GM18858 (cell line): ENCODE measurements around the gene SLC30A7.
"Not testable (repeated sequence)": the region's sequence is repeated elsewhere in the genome, so short reads cannot be mapped to it uniquely, and the experiment has no call there.

ENCODE experiments used
- ATAC-seq: cut with Tn5 transposase; IDR thresholded peaks from one replicate; pipeline ENCODE4 v1.9.1; 2021; ENCODE audit not compliant: unreplicated experiment

SLC30A7 gene

DNA sequence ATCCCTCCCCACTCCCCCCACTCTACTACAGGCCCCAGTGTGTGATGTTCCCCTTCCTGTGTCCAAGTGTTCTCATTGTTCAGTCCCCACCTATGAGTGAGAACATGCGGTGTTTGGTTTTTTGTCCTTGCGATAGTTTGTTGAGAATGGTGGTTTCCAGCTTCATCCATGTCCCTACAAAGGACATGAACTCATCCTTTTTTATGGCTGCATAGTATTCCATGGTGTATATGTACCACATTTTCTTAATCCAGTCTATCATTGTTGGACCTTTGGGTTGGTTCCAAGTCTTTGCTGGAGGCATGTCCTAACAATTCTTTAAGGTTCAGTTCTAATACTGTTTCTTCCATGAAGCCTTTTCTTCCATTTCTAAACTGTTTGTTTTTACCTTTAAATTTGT is 37.7 kb downstream of the SLC30A7 start:
- ATAC-seq = not testable (repeated sequence)

DNA sequence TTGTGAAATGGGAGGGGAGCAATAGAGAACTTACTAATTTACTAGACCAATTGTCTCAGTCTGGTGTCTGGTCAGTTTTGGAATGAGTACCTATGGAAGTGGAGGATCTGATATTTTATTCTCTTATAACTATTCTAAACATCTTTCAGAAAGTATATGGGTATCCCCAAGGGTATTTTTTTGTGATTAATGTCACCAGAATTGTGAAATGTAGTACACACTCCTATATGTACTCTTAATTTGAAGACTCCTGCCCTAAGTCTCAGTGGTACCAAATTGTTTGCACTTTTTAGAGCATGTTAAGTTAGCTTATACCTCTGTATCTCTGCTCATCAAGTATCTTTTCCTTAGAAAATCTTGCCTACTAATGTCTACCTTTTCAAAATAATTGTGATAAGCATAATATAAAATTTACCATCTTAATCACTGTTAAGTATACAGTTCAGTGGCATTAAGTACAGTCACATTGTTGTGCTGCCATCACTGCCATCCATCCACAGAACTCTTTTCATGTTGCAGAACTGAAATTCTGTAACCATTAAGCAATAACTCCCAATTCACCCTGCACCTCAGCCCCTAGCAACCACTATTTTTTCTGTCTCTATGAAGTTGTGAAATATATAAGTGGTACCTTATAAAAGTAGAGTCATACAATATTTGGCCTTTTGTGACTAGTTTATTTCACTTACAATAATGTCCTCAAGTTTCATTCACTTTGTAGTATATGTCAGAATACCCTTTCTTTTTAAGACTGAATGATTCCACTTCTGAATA is 40.5 kb downstream of the SLC30A7 start:
- no peak for ATAC-seq

DNA sequence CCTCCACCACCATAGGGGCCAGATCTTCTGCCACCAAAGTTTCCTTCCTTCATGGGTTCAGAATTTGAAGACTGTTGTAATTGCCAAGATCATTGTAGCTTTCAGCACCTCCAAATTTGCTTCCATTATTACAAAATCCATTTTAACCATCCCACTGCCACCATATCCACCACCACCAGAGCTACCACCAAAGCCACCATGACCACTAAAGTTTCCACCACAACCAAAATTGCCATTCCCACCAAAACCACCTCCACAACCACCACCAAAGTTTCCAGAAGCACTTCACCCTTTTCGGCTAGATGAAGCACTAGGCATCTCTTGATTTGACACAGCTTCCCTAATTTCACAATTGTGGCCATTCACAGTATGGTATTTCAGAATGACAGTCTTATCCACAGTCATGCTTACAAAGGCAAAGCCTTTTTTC is 45.2 kb downstream of the SLC30A7 start:
- no peak for ATAC-seq

DNA sequence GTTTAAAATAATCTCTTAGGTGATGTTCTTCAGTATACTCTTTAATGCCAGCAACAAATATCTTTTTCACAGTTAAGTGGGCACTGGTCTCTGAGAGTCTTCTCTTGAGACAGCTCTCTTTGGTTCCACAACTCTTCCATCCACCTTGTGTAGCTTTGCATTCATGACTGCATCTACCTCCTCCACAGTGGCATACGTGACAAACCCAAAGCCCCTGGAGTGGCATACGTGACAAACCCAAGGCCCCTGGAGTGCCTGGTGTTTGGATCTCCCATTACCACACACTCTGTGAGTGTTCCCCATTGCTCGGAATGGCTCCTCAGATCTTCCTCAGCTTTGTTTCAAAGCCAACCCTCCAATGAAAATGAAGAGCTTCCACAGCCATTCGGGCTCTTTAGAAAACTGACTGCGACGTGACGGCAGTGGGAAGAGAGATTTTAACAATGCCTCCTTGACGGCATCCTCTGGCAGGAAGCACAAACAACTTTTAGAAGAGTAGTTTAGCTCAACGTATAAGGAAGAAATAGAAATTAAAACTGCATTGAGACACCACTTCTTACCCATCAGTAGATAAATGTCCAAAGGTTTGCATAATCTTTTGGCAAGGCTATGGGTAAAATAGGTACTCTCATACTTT is 45.8 kb downstream of the SLC30A7 start:
- ATAC-seq = no peak

DNA sequence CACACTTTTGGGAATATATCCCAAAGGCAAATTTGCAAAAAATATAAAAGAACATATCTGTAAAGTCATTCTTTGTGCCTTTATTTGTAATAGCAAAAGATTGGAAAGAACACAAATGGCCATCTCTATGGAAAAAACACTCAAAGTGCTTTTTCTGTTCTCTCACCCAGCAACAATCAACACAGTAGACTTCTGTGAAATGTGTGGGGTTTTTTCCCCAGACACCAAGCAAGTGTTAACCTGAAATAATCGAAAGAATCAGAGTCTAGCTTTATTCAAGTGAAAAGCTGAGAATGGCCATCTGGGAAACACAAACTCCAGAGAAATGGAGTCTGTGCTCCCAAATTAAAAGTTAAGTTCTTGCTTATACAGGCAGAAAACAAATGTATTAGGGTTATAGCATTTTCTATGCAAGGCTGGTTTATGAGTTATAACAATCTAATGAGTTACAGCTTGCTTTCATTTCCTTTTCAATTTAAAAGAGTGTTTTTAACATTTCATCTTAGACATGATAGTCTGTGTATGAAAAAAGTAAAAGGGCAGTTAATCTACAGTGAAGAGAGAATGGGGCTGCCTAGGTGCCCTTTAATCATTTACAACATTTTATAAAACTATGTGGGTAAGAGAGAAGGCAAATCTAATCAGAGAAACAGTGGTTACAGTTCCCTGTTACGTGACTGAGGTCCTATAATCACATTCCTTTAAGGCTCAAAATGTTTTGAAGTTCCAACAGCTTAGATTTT is 46.6 kb downstream of the SLC30A7 start:
- no peak for ATAC-seq

DNA sequence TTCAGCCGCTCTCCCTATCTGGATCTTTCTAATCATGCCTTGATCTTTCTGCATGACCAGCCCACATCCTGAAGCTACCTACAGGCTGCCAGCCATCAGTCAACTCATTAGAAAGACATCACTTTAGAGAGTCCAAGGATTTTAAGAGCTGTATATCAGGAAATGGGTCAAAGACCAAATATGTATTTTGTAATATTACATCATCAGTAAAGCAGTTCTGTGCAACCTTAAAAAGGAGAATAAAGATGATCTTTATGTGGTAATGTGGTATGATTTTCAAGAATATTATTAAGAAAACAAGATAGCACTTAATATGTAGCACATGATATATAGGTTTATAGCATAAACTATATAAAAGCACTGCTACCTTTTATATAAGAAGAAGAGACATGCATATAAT is 47.6 kb downstream of the SLC30A7 start:
- no peak for ATAC-seq

DNA sequence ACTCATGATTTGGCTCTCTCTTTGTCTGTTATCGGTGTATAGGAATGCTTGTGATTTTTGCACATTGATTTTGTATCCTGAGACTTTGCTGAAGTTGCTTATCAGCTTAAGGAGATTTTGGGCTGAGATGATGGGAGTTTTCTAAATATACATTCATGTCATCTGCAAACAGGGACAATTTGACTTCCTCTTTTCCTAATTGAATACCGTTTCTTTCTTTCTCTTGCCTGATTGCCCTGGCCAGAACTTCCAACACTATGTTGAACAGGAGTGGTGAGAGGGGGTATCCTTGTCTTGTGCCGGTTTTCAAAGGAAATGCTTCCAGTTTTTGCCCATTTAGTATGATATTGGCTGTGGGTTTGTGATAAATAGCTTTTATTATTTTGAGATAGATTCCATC is 50.2 kb downstream of the SLC30A7 start:
- ATAC-seq = not testable (repeated sequence)

DNA sequence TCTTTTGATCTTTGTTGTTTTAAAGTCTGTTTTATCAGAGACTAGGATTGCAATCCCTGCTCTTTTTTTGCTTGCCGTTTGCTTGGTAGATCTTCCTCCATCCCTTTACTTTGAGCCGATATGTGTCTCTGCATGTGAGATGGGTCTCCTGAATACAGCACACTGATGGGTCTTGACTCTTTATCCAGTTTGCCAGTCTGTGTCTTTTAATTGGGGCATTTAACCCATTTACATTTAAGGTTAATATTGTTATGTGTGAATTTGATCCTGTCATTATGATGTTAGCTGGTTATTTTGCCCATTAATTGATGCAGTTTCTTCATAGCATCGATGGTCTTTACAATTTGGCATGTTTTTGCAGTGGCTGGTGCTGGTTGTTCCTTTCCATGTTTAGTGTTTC is 51.9 kb downstream of the SLC30A7 start:
- ATAC-seq = not testable (repeated sequence)

DNA sequence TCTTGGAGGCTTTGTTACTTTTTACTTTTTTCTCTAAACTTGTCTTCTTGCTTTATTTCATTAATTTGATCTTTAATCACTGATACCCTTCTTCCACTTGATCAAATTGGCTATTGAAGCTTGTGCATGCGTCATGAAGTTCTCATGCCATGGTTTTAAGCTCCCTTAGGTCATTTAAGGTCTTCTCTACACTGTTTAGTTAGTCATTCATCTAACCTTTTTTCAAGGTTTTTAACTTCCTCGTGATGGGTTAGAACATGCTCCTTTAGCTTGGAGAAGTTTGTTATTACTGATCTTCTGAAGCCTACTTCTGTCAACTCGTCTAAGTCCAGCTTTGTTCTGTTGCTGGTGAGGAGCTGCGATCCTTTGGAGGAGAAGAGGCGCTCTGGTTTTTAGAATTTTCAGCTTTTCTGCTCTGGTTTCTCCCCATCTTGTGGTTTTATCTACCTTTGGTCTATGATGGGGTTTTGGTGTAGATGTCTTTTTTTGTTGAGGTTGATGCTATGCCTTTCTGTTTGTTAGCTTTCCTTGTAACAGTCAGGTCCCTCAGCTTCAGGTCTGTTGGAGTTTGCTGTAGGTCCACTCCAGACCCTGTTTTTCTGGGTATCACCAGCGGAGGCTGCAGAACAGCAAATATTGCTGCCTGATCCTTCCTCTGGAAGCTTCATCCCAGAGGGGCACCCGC is 53.0 kb downstream of the SLC30A7 start:
- not testable (repeated sequence) for ATAC-seq

DNA sequence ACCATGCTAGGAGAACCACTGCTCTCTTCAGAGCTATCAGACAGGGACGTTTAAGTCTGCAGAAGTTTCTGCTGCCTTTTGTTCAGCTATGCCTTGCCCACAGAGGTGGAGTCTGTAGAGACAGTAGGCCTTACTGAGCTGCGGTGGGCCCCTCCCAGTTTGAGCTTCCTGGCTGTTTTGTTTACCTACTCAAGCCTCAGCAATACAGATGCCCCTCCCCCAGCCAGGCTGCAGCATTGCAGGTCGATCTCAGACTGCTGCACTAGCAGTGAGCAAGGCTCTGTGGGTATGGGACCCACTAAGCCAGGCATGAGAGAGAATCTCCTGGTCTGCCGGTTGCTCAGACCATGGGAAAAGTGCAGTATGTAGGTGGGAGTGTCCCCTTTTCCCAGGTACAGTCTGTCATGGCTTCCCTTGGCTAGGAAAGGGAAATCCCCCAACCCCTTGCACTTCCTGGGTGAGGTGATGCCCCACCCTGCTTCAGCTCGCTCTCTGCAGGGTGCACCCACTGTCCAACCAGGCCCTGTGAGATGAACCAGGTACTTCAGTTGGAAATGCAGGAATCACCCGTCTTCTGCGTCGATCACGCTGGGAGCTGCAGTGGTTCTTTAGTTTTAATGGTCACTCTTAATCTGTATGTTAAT is 53.7 kb downstream of the SLC30A7 start:
- ATAC-seq = not testable (repeated sequence)

DNA sequence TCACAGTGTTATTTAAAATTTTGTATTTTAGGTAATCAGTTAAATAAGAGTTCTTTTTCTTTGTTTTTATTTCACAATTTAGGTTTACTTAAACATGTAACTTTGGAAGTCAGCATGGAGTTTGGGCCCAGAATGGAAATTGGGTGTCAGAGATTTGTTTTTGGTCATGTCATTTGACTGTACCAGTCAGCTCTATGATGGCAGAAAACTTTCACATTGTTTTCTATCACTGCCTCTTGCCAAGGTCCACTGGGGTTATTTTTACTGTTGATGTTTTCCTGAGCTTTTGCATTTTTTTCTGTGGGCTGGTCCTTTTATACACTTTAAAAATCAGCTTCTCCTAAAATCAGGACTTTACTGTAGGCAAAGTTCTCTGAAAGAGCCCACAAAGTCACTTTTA is 54.4 kb downstream of the SLC30A7 start:
- ATAC-seq = no peak

DNA sequence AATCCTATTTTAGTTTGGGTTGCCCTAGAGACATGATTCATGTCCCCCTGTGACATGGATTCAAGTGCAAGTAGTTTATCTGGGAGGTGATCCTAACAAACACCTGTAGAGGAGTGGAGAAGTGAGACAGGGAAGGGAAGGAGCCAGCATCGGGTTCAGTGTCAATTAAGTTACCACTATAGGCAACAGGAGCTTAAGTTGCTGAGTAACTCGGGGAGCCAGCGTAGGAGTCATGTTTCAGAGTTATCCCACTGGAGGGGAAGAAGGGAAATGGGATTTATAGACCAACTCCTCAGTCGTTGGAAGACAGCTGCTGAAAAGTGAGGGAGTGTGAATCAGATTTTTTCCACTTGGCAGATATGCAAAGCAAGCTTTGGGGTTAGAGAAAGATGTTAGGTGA is 54.9 kb downstream of the SLC30A7 start:
- no peak for ATAC-seq

DNA sequence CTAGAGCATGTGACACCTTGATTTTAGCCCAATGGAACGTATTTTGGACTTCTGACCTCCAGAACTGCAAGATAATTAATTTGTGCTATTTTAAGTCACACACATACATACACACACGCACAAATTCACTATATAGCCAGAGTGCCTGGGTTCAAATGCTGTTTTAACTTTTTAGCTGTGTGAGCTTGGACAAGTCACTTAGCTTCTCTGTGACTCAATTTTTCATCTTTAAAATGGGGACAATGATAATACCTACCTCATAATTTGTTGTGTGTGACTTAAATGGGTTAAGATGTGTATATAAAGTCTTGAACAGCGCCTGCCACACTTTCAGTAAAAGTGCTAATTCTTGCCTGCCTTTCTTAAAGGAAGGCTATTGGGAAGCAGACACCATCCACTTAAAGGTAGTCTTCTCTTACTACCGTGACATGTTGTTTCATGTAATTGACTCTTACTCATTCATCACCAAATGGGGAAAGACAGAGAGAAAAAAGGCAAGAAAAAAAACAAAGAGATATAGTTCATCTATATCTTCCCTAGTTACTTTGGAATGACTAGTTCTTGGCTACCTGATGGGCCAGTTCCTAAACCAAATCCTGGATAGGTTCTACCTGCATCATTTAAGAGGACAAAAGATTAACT is 56.3 kb downstream of the SLC30A7 start:
- ATAC-seq = no peak

DNA sequence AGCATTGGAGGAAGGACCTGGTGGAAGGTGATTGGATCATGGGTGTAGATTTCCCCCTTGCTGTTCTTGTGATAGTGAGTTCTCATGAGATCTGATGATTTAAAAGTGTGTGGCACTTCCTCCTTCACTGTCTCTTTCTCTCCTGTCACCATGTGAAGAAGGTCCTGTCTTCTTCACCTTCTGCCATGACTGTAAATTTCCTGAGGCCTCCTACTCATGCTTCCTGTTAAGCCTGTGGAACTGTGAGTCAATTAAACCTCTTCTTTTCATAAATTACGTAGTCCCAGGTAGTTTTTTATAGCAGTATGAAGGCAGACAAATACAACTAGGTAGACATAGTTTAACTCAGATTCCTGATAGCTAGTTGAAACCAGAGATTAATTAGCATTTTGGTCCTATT is 57.1 kb downstream of the SLC30A7 start:
- not testable (repeated sequence) for ATAC-seq

DNA sequence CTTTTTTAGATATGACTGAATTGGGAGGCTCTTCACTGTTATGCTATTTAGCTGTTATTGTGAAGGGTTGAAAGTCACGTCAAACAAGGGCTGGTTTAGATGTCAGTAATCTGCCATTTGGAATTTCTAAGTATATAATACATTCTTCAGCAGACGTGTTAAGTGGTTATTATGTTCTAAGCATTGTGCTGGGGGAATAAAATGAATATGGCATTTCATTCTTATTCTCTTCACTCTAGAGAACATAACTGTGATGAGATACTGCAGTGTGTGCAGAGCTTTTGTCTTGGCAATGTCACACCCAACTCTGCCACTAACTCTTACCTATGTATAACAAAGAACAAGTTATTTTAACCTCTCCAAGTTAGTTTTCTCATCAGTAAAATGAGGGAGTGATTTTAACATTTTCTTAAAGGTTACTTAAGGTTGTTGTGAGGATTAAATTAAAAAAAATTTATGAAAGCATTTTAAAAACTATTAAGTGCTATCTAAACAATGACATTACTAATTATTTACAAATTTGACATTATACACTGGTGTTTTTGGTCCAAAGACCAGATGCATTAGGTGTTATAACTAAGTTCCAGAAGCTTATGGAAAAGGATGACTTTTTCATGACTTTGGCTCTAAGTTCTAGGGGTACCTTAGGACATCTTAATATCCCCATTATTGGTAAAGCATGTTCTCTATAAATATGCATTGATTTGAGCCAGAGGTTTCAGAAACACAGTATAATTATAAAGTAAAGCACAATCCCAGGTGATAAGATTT is 58.3 kb downstream of the SLC30A7 start:
- no peak for ATAC-seq

DNA sequence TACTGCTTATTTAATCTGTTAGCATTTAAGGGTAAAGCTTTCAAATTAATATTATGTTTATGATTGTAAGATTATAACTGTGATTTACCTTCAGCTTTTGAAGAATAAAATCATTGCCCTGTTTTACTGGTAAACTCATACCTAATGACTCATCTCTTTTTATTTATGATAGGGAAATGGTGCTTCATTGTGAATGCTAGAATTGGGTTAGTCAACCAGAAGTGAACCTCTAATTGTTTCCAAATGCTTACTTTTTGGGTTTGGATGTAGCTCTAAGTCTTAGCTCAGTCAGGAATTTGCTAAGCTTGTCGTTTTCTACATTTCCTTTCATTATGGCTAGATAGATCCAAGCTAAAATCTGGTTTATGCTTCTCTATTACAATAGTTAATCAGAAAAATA is 59.4 kb downstream of the SLC30A7 start:
- ATAC-seq = no peak

DNA sequence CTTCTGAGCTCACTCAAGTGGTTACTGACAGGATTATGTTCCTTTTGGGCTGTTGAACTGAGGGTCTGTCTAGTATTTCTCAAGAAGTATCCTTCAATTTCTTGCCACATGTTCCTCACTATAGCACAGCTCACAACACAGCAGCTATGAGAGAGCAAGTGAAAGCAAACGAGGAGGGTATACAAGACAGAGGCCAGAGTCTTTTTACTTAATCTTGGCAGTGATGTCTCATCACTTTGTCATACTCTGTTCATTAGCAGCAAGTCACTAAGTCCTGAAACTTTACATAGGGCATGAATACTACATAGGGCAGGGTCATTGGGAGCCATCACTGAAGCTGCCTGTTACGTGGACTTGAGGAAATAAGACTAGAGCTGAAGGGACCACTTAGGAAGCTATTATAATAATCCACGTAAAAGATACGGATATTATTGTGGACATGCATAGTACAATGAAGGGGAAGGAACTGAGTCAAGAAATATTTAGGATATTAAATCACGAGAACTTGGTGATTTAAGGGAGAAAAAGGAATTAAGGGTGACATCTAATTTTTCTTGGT is 63.7 kb downstream of the SLC30A7 start:
- no peak for ATAC-seq

DNA sequence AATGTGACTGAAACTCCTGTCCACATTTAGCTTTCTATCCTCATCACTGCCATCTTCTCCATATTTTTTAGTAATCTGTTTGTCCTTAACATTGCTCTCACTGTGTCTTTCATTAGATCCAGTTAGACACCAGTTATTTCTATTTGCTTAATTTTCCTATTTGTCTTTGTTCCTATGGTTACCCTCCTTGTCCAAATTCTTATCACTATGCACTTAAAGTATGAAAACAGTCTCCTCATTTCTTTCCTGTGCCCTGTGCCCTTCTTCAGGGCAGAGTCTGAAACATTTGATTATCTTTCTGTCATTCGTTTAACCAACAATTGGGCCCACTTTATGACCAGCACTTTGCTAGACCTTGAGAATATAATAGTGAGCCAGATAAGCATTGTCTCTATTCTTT is 64.2 kb downstream of the SLC30A7 start:
- no peak for ATAC-seq

DNA sequence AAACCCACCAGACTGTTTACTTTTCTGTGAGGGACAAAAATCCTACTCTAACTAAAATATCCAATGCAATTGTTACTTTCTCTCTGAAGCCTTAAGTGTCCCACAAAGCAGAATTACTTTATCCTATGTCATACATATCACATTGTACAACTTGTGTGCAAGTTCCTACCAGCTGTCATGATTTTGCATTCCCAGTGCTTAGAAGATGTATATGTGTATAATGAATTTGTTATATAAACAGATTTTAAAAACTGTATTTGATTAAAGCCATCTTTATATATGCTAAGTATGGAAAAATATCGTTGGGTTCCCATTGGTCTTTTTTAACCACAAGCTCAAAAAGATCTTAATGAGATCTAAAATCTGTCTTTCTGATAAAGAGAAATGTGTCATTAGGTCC is 72.7 kb downstream of the SLC30A7 start:
- ATAC-seq = no peak
